Omental fat pad (tissue), 4 donors: ENCODE measurements around the gene RNU4-1. TPM values are rescaled to one million over a fixed set of nuclear protein-coding genes. Genes with fewer than 3 reads are reported as not detected.

ENCODE experiments used
- ATAC-seq: fragments of 150-250 bp; one replicate; pipeline ENCODE4 v1.9.1; 2016; ENCODE audit warnings: mild to moderate bottlenecking, moderate library complexity; ENCODE audit not compliant: low FRiP score
- DNase-seq: peaks from one replicate; pipeline ENCODE4 v3.0.0-alpha.2; 2019; ENCODE audit warnings: low spot score
- CTCF ChIP-seq, 3 donors: fragments of 450-650 bp; IDR thresholded peaks; one replicate each; pipeline ENCODE4 v1.5.1; 2016 to 2017; ENCODE audit warnings: antibody characterized with exemption in 3 of 3, mild to moderate bottlenecking in 3 of 3, moderate library complexity in 2 of 3
- total RNA-seq, 4 donors: library from RNA; depleted of rRNA; stranded (reverse); fragments of >200 nt; gene quantifications; one replicate each; pipeline ENCODE4 v1.1.0, GENCODE V29; 2016

Gene RNU4-1
- total RNA-seq, 4 donors from 2014 or later, result under 0.01 TPM; not detected in 2

GRCh38 chr12:120332041-120332440 lies 39.0 kb upstream of the RNU4-1 start:
- TF ChIP-seq CTCF (IDR thresholded peaks at IDR 0.05), result no peak
- ATAC-seq (no peak), DNase-seq (no peak)

- DNase-seq (no peak), ATAC-seq (no peak)
- TF ChIP-seq CTCF (IDR thresholded peaks at IDR 0.05), result no peak
These were observed 38.4 kb upstream of the RNU4-1 start for GRCh38 chr12:120331390-120331789.

- ATAC-seq (no peak), DNase-seq (no peak)
- TF ChIP-seq CTCF (IDR thresholded peaks at IDR 0.05), result no peak
These were observed 35.2 kb upstream of the RNU4-1 start for GRCh38 chr12:120328228-120328627.

GRCh38 chr12:120327593-120327992 lies 34.6 kb upstream of the RNU4-1 start, which contains the start of gene PLA2G1B:
TSS of gene PLA2G1B (minus strand) at chr12:120327779. CDS start at chr12:120327753, 26 bp downstream.
- no peak for TF ChIP-seq CTCF (IDR thresholded peaks at IDR 0.05)
- ATAC-seq, result no peak
- no peak for DNase-seq

GRCh38 chr12:120324841-120325417 lies 31.9 kb upstream of the RNU4-1 start:
- no peak for TF ChIP-seq CTCF (IDR thresholded peaks at IDR 0.05)
- DNase-seq, result no peak
- ATAC-seq, result no peak

GRCh38 chr12:120323772-120324171 lies 30.7 kb upstream of the RNU4-1 start:
- DNase-seq (no peak), ATAC-seq (no peak)
- TF ChIP-seq CTCF (IDR thresholded peaks at IDR 0.05), result no peak

- DNase-seq (no peak), ATAC-seq (no peak)
- no peak for TF ChIP-seq CTCF (IDR thresholded peaks at IDR 0.05)
These were observed 28.6 kb upstream of the RNU4-1 start for GRCh38 chr12:120321382-120322202.
